ENCODE measurements around the gene LSR.

- TF ChIP-seq SUZ12 (IDR thresholded peaks at IDR 0.05; ENCODE audit: extremely low read depth, insufficient read depth, insufficient read length) (no peak), YY1 (IDR thresholded peaks at IDR 0.05; ENCODE audit: insufficient read depth, insufficient read length) (no peak), ZNF274 (IDR thresholded peaks at IDR 0.05; ENCODE audit: low read depth, low read length) (no peak)
These were observed 16.5 kb downstream of the LSR start for GRCh38 chr19:35265126-35265899.

Measured in NT2/D1 (cell line).